ENCODE results near the gene CEP128. TPM values are rescaled to one million over a fixed set of nuclear protein-coding genes. Genes with fewer than 3 reads are reported as not detected.

Gene CEP128
- total RNA-seq, 1 donor from 2014 or later = 6.1 TPM

DNA sequence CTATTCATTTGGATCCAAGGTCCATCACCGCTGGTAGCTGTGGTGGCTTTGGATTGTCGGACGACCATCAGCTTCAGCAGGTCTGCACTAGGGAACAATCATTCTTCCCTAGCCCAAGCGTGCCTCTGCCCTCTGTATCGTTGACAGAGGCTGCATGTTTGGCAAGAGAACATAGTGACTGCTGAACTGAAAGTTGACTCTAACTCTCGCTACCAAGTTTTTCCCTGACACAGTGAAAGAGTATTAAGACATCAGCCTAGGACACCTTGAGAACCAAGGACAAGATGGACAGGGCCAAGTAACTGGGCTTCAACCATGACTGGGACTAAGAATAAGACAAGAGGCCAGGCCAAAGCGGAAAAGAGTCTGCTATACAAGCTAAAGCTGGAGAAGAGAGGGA lies 40.1 kb upstream of the CEP128 start:
- ATAC-seq (no peak), DNase-seq (no peak)
- H3K36me3 ChIP-seq = no peaks in the 10 kb centered on the region
- H3K9me3 ChIP-seq = no peaks in the 10 kb centered on the region
- H3K4me1 ChIP-seq = no peaks in the 10 kb centered on the region
- H3K27me3 ChIP-seq = no peaks in the 10 kb centered on the region
- intact Hi-C loops (cut with DNase I) = no loop called here
- H3K4me3 ChIP-seq = no peak overlapping the region
- TF ChIP-seq, protein P1, sequence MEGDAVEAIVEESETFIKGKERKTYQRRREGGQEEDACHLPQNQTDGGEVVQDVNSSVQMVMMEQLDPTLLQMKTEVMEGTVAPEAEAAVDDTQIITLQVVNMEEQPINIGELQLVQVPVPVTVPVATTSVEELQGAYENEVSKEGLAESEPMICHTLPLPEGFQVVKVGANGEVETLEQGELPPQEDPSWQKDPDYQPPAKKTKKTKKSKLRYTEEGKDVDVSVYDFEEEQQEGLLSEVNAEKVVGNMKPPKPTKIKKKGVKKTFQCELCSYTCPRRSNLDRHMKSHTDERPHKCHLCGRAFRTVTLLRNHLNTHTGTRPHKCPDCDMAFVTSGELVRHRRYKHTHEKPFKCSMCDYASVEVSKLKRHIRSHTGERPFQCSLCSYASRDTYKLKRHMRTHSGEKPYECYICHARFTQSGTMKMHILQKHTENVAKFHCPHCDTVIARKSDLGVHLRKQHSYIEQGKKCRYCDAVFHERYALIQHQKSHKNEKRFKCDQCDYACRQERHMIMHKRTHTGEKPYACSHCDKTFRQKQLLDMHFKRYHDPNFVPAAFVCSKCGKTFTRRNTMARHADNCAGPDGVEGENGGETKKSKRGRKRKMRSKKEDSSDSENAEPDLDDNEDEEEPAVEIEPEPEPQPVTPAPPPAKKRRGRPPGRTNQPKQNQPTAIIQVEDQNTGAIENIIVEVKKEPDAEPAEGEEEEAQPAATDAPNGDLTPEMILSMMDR (IDR thresholded peaks at IDR 0.05) = no peak
- H3K27ac ChIP-seq = no peak overlapping the region

DNA sequence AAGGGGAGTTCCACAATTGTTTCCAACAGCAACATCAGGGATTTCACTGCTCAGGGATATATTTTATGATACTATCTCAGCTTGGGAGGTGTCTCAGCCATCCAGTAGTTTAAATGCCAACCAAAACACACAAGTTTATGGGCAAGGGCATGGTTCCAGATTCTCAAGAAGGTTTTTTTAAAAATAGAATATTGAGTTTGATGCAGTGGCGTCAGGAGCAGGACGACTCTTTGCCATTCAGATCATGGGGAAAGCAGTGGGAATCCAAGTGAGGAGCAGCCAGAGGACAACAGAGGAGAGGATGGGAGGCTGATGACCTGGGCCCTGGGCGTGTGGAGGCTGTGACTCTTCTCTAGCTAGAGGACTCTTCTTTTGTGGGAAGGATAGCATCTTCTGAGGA lies 39.6 kb upstream of the CEP128 start:
- Histone ChIP-seq H3K4me1 (no peaks in the 10 kb centered on the region), H3K27me3 (no peaks in the 10 kb centered on the region), H3K27ac (no peak overlapping the region), H3K36me3 (no peaks in the 10 kb centered on the region), H3K9me3 (no peaks in the 10 kb centered on the region), H3K4me3 (no peak overlapping the region)
- TF ChIP-seq, protein P1 (IDR thresholded peaks at IDR 0.05) = no peak
- intact Hi-C loops (cut with DNase I) = no loop called here
- DNase-seq = no peak
- ATAC-seq = no peak

DNA sequence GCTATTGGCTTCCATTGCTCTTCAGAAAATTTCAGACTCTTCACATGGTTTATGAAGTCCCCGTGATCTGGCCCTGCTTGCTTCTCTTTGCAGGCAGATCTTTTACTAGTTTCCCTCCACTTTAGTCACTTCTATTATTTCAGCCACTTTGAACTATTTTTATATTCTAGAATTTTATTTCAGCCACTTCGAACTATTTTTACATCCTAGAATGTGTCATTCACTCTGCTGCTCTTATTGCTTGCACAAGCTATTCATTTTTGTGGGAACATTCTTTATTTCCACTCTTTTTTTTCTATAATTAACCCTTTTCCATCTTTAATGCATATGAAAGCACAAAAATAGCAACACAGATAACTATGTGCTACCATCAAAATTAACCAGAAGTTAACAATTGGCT lies 38.4 kb upstream of the CEP128 start:
- TF ChIP-seq, protein P1 (IDR thresholded peaks at IDR 0.05) = no peak
- Histone ChIP-seq H3K27ac (no peak overlapping the region), H3K9me3 (no peaks in the 10 kb centered on the region), H3K4me1 (no peaks in the 10 kb centered on the region), H3K4me3 (no peak overlapping the region), H3K36me3 (no peaks in the 10 kb centered on the region), H3K27me3 (no peaks in the 10 kb centered on the region)
- intact Hi-C loops (cut with DNase I) = no loop called here
- ATAC-seq = no peak
- no peak for DNase-seq

DNA sequence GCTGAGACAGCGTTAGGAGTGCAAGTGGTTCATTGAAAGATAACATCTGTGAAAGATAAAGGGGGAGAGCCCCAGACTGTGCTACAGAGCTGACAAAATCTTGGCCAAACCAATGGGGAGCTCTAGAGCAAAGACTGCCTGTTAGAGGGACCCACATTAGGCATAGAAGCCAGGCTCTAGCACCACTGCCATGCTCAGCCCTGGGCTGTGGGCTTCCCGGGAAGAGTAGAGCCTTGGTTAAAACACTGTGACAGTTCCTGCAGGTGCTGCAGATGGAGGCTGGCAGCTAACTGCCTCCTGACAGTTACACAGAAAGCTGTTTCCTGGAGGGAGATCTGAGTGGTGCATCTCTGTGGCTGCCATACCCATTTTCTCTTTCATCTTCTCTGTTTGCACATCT lies 36.9 kb upstream of the CEP128 start:
- no peaks in the 10 kb centered on the region for H3K27me3 ChIP-seq
- DNase-seq (no peak), ATAC-seq (no peak)
- H3K4me3 ChIP-seq = no peak overlapping the region
- TF ChIP-seq, protein P1 (IDR thresholded peaks at IDR 0.05) = no peak
- no peaks in the 10 kb centered on the region for H3K9me3 ChIP-seq
- intact Hi-C loops (cut with DNase I) = no loop called here
- no peak overlapping the region for H3K27ac ChIP-seq
- no peaks in the 10 kb centered on the region for H3K4me1 ChIP-seq
- H3K36me3 ChIP-seq = no peaks in the 10 kb centered on the region

DNA sequence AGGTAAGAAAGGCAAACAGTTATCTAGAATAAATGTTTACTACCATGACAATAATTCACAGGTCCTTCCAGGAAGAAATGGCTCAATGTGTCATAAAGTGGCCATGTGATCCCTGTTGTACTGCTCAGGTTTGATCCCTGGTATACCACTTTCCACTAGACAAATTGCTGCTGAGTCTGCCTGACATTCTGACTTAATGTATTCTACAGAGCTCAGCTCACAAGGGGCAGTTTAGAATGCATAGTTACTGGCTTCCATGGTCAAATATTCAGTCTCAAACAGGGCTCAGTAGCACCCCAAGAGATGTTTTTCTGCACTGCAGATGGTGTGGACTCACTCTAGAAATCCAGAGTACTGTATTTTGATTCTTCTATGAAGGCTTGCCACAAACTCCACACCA lies 35.7 kb upstream of the CEP128 start:
- ATAC-seq = no peak
- no peaks in the 10 kb centered on the region for H3K4me1 ChIP-seq
- intact Hi-C loops (cut with DNase I) = no loop called here

DNA sequence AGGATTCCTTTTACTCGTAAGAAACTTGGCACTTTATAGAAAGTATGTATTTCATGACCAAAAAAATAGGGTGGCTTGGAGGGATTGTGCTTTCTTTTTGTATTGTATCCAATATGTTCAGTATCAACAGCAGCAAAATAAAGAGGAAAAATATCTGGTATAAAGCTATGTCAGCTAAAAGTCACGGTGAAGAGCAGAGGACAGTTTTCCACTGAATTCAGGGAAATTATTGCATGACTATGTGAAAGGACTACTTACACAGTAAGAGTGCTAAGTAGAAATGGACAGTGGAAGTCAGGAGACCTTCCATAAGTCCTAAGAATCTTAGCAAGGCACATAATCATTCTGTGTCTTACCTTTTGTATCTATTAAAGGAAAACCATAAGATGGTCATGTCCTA lies 33.1 kb upstream of the CEP128 start:
- no peaks in the 10 kb centered on the region for H3K9me3 ChIP-seq
- no peak for DNase-seq
- H3K36me3 ChIP-seq = no peaks in the 10 kb centered on the region
- TF ChIP-seq, protein P1 (IDR thresholded peaks at IDR 0.05) = no peak
- H3K4me1 ChIP-seq = no peaks in the 10 kb centered on the region
- intact Hi-C loops (cut with DNase I) = no loop called here
- H3K27ac ChIP-seq = no peak overlapping the region
- no peak for ATAC-seq
- no peaks in the 10 kb centered on the region for H3K27me3 ChIP-seq
- H3K4me3 ChIP-seq = no peak overlapping the region

More for the DNA sequence above, 35.7 kb upstream of the CEP128 start:
- Histone ChIP-seq H3K4me3 (no peak overlapping the region), H3K27me3 (no peaks in the 10 kb centered on the region), H3K36me3 (no peaks in the 10 kb centered on the region), H3K9me3 (no peaks in the 10 kb centered on the region), H3K27ac (no peak overlapping the region)
- DNase-seq = no peak
- TF ChIP-seq, protein P1 (IDR thresholded peaks at IDR 0.05) = no peak

Data from upper lobe of right lung (tissue), 1 donor.